ENCODE results near the gene DOP1A. TPM values are rescaled to one million over a fixed set of nuclear protein-coding genes. Genes with fewer than 3 reads are reported as not detected.
"Not testable (repeated sequence)": the region's sequence is repeated elsewhere in the genome, so short reads cannot be mapped to it uniquely, and the experiment has no call there.

The DOP1A gene
- polyA plus RNA-seq, 1 of the 3 experiments (the other 2 are of a cell fraction), result 3.4 TPM

DNA sequence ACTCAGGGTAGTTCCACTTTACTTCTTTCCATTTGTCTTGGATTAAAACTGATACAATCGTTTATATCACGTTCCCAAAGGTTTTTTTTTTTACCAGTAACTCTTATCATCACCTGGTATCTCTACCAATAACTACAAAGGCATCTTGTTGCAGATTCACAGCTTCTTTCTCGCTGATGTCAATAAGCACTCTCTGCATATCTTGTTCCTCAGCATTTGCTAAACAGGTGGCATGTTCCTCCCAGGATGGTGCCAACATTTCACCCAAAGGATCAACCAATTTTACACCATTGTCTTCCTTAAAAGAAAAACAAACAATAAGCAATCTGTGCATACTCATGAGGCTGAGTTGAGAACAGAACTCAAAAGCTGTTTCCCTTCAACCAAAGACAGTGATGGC lies 121.0 kb downstream of the DOP1A start (continued):
- TF ChIP-seq REST (IDR thresholded peaks at IDR 0.05; ENCODE audit: low read depth, low read length), result no peak
- no peak for TF ChIP-seq CTCF (IDR thresholded peaks at IDR 0.05)
- no peak for TF ChIP-seq MAX (IDR thresholded peaks at IDR 0.05; ENCODE audit: low read depth)
- no peak for TF ChIP-seq SMC3 (IDR thresholded peaks at IDR 0.05; ENCODE audit: low read depth, low read length)
- TF ChIP-seq FOXJ3 (CRISPR knock-in tag; IDR thresholded peaks at IDR 0.05), result no peak
- TF ChIP-seq, protein P1, sequence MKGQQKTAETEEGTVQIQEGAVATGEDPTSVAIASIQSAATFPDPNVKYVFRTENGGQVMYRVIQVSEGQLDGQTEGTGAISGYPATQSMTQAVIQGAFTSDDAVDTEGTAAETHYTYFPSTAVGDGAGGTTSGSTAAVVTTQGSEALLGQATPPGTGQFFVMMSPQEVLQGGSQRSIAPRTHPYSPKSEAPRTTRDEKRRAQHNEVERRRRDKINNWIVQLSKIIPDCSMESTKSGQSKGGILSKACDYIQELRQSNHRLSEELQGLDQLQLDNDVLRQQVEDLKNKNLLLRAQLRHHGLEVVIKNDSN (IDR thresholded peaks at IDR 0.05; ENCODE audit: borderline replicate concordance, low read depth), result no peak

DNA sequence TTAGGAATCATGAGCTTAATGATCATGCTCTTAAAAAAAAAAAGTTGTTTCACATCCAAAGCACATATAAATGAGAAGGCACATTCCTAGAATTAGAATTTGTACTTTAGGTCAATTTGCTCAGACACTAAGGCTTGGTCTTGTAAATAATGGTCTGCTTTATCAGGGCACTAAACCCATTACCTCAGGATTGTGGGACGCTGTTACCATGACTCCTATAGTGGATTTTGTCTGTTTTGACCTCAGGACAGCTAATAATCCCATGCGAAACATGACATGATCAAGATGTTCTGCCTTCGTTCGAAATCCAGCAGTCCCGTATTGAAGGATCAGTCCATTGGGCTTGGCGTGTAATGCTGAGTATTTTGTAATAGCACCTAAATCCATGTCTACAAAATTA lies 123.2 kb downstream of the DOP1A start:
- no peak for DNase-seq
- Histone ChIP-seq H4K20me1 (ENCODE audit: insufficient read depth) (peaks cover 24% of the 10 kb centered on the region), H3K4me2 (peak overlapping the region; percentile 90), H3K9me2 (no peaks in the 10 kb centered on the region), H3K27ac (ENCODE audit: low read depth in 2 of 2, low read length in 1 of 2) (no peak overlapping the region), H3K79me2 (ENCODE audit: insufficient read depth) (peaks cover 79% of the 10 kb centered on the region), H3K9ac (no peak overlapping the region), H2AFZ (ENCODE audit: low read depth) (no peak overlapping the region), H3F3A (replicated peaks; ENCODE audit: insufficient read depth) (peaks cover 3% of the 10 kb centered on the region), H3K4me3 (ENCODE audit: low read depth in 2 of 2, low read length in 1 of 2) (no peak overlapping the region), H3K27me3 (ENCODE audit: insufficient read depth) (no peaks in the 10 kb centered on the region), H3K4me1 (ENCODE audit: control insufficient read depth in 1 of 2, insufficient read depth in 2 of 2, low read depth in 1 of 2, low read length in 1 of 2) (peaks cover 3 to 8% of the 10 kb centered on the region in 2 experiments; a peak in 3 of 4 replicates), H3K36me3 (replicated peaks in 1 of 2; ENCODE audit: control insufficient read depth in 1 of 2, insufficient read depth in 2 of 2, low read length in 1 of 2) (peaks cover 55 to 61% of the 10 kb centered on the region in 2 experiments), H3K9me3 (no peaks in the 10 kb centered on the region)
- ChIA-PET POLR2A (no interaction called here), CTCF (interaction anchor here (0.8 to 6.6 kb wide), 4 partner anchors 24 to 324 kb away, joined by 3 to 34 read pairs (median 5); partner anchors contain the start of genes DOP1A and UBE3D)
- no peak for TF ChIP-seq YY1 (IDR thresholded peaks at IDR 0.05; ENCODE audit: low read depth)
- TF ChIP-seq EP300 (IDR thresholded peaks at IDR 0.05; ENCODE audit: borderline replicate concordance in 1 of 2, low read depth in 1 of 2, low read length in 1 of 2), result no peak
- no peak for TF ChIP-seq POLR2AphosphoS5 (IDR thresholded peaks at IDR 0.05; ENCODE audit: low read depth, low read length)
- WGBS (ENCODE audit: low lambda C conversion rate), result 94% methylated on average over 6 of the region's 6 CpGs

GRCh38 chr6:83191974-83192373 lies 124.5 kb downstream of the DOP1A start:
- H3K27ac ChIP-seq (ENCODE audit: low read depth in 2 of 2, low read length in 1 of 2), result peak overlapping the region in 1 of 2 experiments; percentile 82; a peak in 2 of 4 replicates

More at GRCh38 chr6:83191974-83192373, 124.5 kb downstream of the DOP1A start:
- H3F3A ChIP-seq (replicated peaks; ENCODE audit: insufficient read depth); H3K9me3 ChIP-seq; H2AFZ ChIP-seq (ENCODE audit: low read depth); H3K9me2 ChIP-seq; H3K27me3 ChIP-seq (ENCODE audit: insufficient read depth); POLR2A ChIA-PET; DNase-seq; H3K4me1 ChIP-seq (ENCODE audit: control insufficient read depth in 1 of 2, insufficient read depth in 2 of 2, low read depth in 1 of 2, low read length in 1 of 2): not testable (repeated sequence)
- H3K4me2 ChIP-seq, result peak overlapping the region; percentile 90
- WGBS (ENCODE audit: low lambda C conversion rate), result 83% methylated on average over 18 of the region's 18 CpGs
- H3K79me2 ChIP-seq (ENCODE audit: insufficient read depth), result peaks cover 65% of the 10 kb centered on the region
- peaks cover 53 to 57% of the 10 kb centered on the region in 2 experiments for H3K36me3 ChIP-seq (replicated peaks in 1 of 2; ENCODE audit: control insufficient read depth in 1 of 2, insufficient read depth in 2 of 2, low read length in 1 of 2)
- peaks cover 24% of the 10 kb centered on the region for H4K20me1 ChIP-seq (ENCODE audit: insufficient read depth)
- H3K4me3 ChIP-seq (ENCODE audit: low read depth in 2 of 2, low read length in 1 of 2), result peak overlapping the region; percentile 90 to 95
- peak overlapping the region; percentile 90 for H3K9ac ChIP-seq
- CTCF ChIA-PET, result interaction anchor here (7.7 kb wide), 1 partner anchor 125 kb away, joined by 69 read pairs; the partner anchor contains the start of genes DOP1A and UBE3D

Measured in SK-N-SH (cell line).